Measurements from ENCODE around the gene HOXB5.

The HOXB5 gene

GRCh38 chr17:48577330-48577945 lies 16.1 kb downstream of the HOXB5 start:
- no peak for DNase-seq

- DNase-seq, result no peak
These were observed 16.9 kb downstream of the HOXB5 start for GRCh38 chr17:48576479-48577309.

GRCh38 chr17:48575673-48576478 lies 17.7 kb downstream of the HOXB5 start:
- no peak for DNase-seq

GRCh38 chr17:48575066-48575582 lies 18.5 kb downstream of the HOXB5 start:
- no peak for DNase-seq

GRCh38 chr17:48574505-48575065 lies 19.0 kb downstream of the HOXB5 start:
- no peak for DNase-seq

- DNase-seq, result no peak
These were observed 21.7 kb downstream of the HOXB5 start for GRCh38 chr17:48571826-48572417.

- no peak for DNase-seq
These were observed 22.4 kb downstream of the HOXB5 start for GRCh38 chr17:48571024-48571818.

GRCh38 chr17:48570325-48571023 lies 23.1 kb downstream of the HOXB5 start:
- no peak for DNase-seq

GRCh38 chr17:48569674-48570324 lies 23.8 kb downstream of the HOXB5 start:
- DNase-seq, result no peak

GRCh38 chr17:48569240-48569582 lies 24.4 kb downstream of the HOXB5 start:
- no peak for DNase-seq

GRCh38 chr17:48568499-48569239 lies 24.9 kb downstream of the HOXB5 start:
- DNase-seq, result no peak

GRCh38 chr17:48567646-48568354 lies 25.8 kb downstream of the HOXB5 start:
- no peak for DNase-seq

GRCh38 chr17:48567209-48567608 lies 26.4 kb downstream of the HOXB5 start:
- no peak for DNase-seq

GRCh38 chr17:48566717-48567116 lies 26.9 kb downstream of the HOXB5 start:
- DNase-seq, result no peak

GRCh38 chr17:48565925-48566710 lies 27.5 kb downstream of the HOXB5 start:
- no peak for DNase-seq

- DNase-seq, result no peak
These were observed 28.5 kb downstream of the HOXB5 start for GRCh38 chr17:48565022-48565554.
